GM12891 (cell line): ENCODE results near the gene MED20.

Experiments
- PAX5 ChIP-seq: IDR thresholded peaks from 2 replicates; pipeline ENCODE4 v1.6.1; 2011; ENCODE audit warnings: low read length, moderate library complexity, mild to moderate bottlenecking; ENCODE audit not compliant: insufficient read depth, severe bottlenecking
- POLR2A ChIP-seq: IDR thresholded peaks from 2 replicates; pipeline ENCODE4 v1.6.1; 2011; ENCODE audit warnings: low read depth, low read length, control low read depth
- POLR2AphosphoS5 ChIP-seq: IDR thresholded peaks from 2 replicates; pipeline ENCODE4 v1.6.1; 2011; ENCODE audit warnings: low read depth, low read length, control low read depth
- POU2F2 ChIP-seq: IDR thresholded peaks from 2 replicates; pipeline ENCODE4 v1.6.1; 2011; ENCODE audit warnings: low read depth, mild to moderate bottlenecking, control low read depth, low read length, moderate library complexity
- SPI1 ChIP-seq: IDR thresholded peaks from 2 replicates; pipeline ENCODE4 v1.6.1; 2011; ENCODE audit warnings: low read depth, low read length, control low read depth
- TAF1 ChIP-seq: IDR thresholded peaks from 2 replicates; pipeline ENCODE4 v1.6.1; 2011; ENCODE audit warnings: low read depth, low read length, control low read depth

DNA sequence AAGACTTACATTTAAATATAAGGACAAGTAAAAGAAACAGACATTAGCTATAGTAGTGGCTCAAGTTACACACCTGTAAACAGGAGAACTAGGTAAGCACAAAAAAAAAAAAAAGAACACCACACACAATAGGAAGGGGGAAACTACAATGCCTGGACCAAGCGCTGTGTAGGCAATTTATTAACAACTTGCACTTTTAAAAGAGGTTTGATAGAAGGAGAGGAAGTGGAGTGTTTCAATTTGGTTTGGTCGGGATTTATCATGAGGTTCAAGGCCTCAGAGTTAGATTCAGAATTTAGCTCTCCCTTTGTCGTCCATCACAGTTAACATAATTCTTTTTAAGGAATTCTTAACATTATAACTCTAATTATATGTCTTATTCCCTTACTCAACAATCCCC is 24.7 kb downstream of the MED20 start:
- TF ChIP-seq PAX5 (no peak), POLR2AphosphoS5 (no peak), TAF1 (no peak), POU2F2 (no peak), POLR2A (no peak), SPI1 (peak; percentile 50)
